ENCODE data around the gene CCL22.
"Not testable (repeated sequence)": the region's sequence is repeated elsewhere in the genome, so short reads cannot be mapped to it uniquely, and the experiment has no call there.

The CCL22 gene, protein sequence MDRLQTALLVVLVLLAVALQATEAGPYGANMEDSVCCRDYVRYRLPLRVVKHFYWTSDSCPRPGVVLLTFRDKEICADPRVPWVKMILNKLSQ

DNA sequence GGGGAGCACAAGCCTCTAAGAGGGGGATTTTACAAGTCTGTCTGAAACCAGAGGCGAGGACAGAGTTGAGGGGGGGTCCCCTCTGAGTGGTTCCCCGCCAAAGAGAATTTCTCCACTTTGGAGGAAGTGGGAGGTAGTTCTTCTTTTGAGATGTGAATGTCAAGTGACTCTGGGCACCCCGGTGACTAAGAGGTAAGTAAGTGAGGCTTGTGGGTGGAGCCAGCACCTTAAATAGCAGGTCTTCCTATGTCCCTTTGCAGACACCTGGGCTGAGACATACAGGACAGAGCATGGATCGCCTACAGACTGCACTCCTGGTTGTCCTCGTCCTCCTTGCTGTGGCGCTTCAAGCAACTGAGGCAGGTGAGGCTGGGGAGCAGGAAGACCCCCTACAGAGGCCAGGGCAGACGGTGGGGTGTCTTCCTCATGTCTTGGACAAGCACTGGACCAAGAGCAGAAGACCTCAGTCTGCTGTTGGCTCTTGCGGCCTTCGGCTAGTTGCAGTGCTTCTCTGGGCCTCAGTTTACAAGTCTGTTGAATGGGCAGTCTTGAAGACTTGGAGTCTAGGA lies at the start of gene CCL22:
TSS of gene CCL22 (plus strand) at position 257 of the 569 bp plus-strand sequence. CDS start at position 291, 34 bp downstream.
- DNase-seq (ENCODE audit: low read depth): no peak

- no peak for DNase-seq (ENCODE audit: low read depth)
Observed at GRCh38 chr16:57310801-57311200, 47.8 kb upstream of the CCL22 start.

- no peak for DNase-seq (ENCODE audit: low read depth)
Observed at GRCh38 chr16:57313509-57313908, 45.1 kb upstream of the CCL22 start.

- no peak for DNase-seq (ENCODE audit: low read depth)
Observed at GRCh38 chr16:57314161-57314785, 44.3 kb upstream of the CCL22 start.

GRCh38 chr16:57315416-57315815 lies 43.2 kb upstream of the CCL22 start:
- no peak for DNase-seq (ENCODE audit: low read depth)

DNA sequence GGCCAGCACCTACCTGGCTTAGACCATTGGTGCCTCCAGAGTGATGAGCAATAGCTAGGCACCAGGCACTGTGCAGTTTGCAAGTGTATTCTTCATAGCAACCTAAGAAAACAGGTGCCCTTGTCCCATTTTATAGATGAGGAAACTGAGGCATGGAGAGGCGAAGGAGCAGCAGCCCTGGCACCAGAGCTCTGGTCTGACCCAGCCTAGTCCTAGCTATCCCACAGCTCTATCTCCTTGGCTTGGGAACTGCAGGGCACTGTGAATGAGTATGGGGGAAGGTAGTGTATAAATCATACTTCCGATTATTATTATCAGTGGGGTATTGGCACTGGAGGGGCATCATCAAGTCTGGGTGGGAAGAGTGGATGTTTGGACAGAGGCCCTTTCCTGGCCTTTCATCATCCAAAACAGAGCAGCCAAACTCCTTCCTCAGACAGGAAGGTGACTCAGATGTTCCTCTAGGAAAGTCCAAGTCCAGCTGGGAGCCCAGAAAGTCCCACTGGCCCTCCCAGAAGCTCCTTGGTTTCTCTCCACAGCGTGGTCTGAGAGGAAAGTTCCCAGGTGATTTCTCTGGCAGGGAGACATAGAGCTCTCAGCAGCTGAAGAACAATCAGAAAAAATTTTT lies 42.1 kb upstream of the CCL22 start:
- peak; percentile 89 for DNase-seq (ENCODE audit: low read depth)

- DNase-seq (ENCODE audit: low read depth): peak; percentile 31
Observed at GRCh38 chr16:57318240-57318970, 40.2 kb upstream of the CCL22 start.

GRCh38 chr16:57319646-57320045 lies 38.9 kb upstream of the CCL22 start:
- no peak for DNase-seq (ENCODE audit: low read depth)

DNA sequence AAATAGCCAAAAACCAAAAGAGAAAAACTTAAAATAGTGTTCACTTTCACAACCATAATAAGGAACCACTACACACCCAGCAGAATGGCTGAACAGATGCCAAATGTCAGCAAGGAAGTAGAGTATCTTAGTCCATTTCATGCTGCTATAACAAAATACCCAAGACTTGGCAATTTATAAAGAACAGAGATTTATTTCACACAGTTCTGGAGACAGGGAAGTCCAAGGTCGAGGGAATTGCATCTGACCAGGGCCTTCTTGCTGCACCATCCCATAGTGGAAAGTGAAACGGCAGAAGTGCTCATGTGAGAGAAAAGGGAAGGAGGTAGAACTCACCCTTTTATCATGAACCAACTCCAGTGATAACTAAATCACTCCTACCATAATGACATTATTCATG lies 33.8 kb upstream of the CCL22 start:
- no peak for DNase-seq (ENCODE audit: low read depth)

DNA sequence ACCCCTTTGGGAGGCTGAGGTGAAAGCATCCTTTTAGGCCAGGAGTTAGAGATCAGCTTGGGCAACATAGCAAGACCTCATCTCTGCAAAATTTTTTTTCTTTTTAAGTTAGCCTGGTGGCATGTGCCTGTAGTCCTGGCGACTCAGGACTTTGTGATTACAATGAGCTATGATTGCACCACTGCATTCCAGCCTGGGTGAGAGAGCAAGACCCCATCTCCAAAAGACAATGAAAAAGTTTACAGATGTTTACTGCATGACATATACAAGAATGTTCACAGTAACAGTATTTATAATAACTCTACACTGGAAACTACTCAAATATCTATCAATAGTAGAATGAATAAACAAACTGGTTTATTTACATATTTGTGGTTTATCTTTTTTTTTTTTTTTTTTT lies 33.1 kb upstream of the CCL22 start:
- peak; percentile 93 for DNase-seq (ENCODE audit: low read depth)

GRCh38 chr16:57329718-57330327 lies 28.8 kb upstream of the CCL22 start:
- no peak for DNase-seq (ENCODE audit: low read depth)

DNA sequence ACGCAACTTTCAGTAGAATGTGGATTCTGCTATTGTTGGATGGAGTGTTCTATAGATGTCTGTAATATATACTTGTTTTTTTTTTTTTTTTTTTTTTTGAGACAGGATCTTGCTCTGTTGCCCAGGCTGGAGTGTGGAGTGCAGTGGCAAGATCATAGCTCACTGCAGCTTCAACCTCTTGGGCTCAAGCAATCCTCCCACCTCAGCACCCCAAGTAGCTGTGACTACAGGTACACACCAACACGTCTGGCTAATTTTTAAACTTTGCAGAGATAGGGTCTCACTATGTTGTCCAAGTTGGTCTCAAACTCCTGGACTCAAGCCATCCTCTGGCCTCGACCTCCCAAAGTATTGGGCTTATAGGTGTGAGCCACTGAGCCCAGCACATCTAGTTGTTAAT lies 27.2 kb upstream of the CCL22 start:
- no peak for DNase-seq (ENCODE audit: low read depth)

DNA sequence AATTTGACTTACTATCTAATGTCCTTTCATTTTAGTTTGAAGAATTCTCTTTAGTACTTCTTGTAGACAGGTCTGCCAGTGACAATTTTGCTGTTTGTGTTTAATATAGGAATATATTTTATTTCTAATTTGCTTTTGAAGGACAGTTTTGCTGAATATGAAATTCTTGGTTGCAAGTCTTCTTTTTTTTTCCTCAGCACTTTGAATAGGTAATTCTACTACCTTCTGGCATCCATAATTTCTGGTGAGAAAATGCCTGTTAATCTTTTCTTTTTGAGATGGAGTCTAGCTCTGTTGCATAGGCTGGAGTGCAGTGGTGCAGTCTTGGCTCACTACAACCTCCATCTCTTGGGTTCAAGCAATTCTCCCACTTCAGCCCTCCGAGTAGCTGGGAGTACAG lies 25.2 kb upstream of the CCL22 start:
- DNase-seq (ENCODE audit: low read depth): no peak

DNA sequence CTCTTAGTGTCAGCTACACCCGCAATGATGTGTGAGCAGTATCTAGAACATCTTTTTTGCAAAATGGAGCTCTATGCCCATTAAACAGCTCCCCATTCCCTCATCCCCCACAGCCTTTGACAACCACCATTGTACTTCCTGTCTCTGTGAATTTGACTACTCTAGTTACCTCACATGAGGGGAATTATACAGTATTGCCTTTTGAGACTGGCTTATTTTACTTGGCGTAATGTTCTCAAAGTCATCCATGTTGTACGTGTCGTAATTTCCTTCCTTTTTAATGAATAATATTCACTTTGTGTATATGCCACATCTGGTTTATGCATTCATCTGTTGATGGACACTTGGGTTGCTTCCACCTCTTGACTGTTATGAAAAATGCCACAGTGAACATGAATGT lies 23.2 kb upstream of the CCL22 start:
- DNase-seq (ENCODE audit: low read depth): no peak

- no peak for DNase-seq (ENCODE audit: low read depth)
Observed at GRCh38 chr16:57341062-57341440, 17.5 kb upstream of the CCL22 start.

- peak; percentile 97 for DNase-seq (ENCODE audit: low read depth)
Observed at GRCh38 chr16:57341441-57342303, 16.9 kb upstream of the CCL22 start.

GRCh38 chr16:57342606-57343005 lies 16.0 kb upstream of the CCL22 start:
- DNase-seq (ENCODE audit: low read depth): not testable (repeated sequence)

DNA sequence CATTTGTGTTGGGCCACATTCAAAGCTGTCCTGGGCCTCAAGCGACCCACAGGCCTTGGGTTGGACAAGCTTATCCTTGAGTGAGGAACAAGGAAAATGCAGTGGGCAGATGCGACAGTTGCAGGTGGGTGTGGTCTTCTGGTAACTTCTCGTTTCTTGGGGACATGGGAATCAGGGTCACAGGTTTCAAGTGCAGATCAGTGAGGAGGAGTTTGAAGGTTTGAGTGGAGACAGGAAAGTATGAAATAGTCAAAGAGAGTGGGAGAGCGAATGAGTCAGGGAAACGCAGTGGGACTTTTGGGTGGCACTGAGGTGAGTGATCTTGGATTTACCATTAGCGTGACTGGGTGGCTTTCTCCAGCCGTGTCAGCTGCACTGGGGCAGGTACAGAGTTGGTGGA lies 15.4 kb upstream of the CCL22 start:
- no peak for DNase-seq (ENCODE audit: low read depth)

DNA sequence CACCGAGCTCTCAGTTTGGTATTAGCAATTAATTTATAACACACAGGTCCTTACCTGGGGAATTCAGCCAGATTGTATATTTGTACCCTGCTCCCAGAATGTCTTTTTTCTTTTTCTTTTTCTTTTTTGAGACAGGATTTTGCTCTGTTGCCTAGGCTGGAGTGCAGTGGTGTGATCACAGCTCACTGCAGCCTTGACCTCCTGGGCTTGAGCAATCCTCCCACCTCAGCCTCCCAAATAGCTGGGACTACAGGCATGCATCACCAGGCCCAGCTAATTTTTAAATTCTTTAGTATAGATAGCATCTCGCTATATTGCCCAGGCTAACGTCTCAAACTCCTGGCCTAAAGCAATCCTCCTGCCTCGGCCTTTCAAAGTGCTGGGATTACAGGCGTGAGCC lies 14.5 kb upstream of the CCL22 start:
- DNase-seq (ENCODE audit: low read depth): not testable (repeated sequence)

- DNase-seq (ENCODE audit: low read depth): no peak
Observed at GRCh38 chr16:57345021-57345420, 13.6 kb upstream of the CCL22 start.

GRCh38 chr16:57345666-57346204 lies 12.8 kb upstream of the CCL22 start:
- no peak for DNase-seq (ENCODE audit: low read depth)
